ENCODE data around the gene ADH1A. TPM values are rescaled to one million over a fixed set of nuclear protein-coding genes. Genes with fewer than 3 reads are reported as not detected.

ADH1A gene
- total RNA-seq, 3 donors from 2014 or later (not counting 1 experiment from before 2014, with no cell fraction given) = not detected

Other genes with a start within 250 kb of the ADH1A start
- 10 to 100 TPM; 54.3 to 80.4 (median 62.5) TPM for gene ADH5, start 202.2 kb downstream of the ADH1A start, total RNA-seq
- gene ADH4, start 146.7 kb downstream of the ADH1A start, total RNA-seq = not detected
- gene ADH6, start 71.7 kb downstream of the ADH1A start, total RNA-seq = not detected
- not detected for gene ADH1B, start 30.4 kb upstream of the ADH1A start, total RNA-seq
- gene ADH1C, start 61.8 kb upstream of the ADH1A start, total RNA-seq = not detected
- gene ADH7, start 144.4 kb upstream of the ADH1A start, total RNA-seq = not detected
- not detected for gene C4orf17, start 220.0 kb upstream of the ADH1A start, total RNA-seq